OCI-LY1 (cell line): ENCODE results near the gene PHLPP1.

ENCODE experiments used
- H2AFZ ChIP-seq: fragments of 200-600 bp; sonication (generic), shearing (Covaris generic); 2 replicates; pipeline ENCODE4 v1.6.0; 2014; ENCODE audit warnings: antibody characterized with exemption, mild to moderate bottlenecking, low read length
- H3F3A ChIP-seq: fragments of 200-600 bp; sonication (generic), shearing (Covaris generic); 2 replicates; pipeline ENCODE4 v1.6.0; 2014; ENCODE audit warnings: mild to moderate bottlenecking, antibody characterized with exemption, low read length, moderate library complexity; ENCODE audit not compliant: insufficient read depth
- H3K27ac ChIP-seq: fragments of 200-600 bp; sonication (generic); 2 replicates; pipeline ENCODE4 v1.5.1; 2014; ENCODE audit warnings: low read length, mixed run types, mild to moderate bottlenecking, low read depth; ENCODE audit not compliant: poor library complexity, severe bottlenecking
- H3K27me3 ChIP-seq: fragments of 200-600 bp; sonication (generic); 2 replicates; pipeline ENCODE4 v1.6.0; 2014; ENCODE audit warnings: antibody characterized with exemption, mild to moderate bottlenecking, low read length, moderate library complexity; ENCODE audit not compliant: insufficient read depth
- H3K36me3 ChIP-seq: fragments of 200-600 bp; sonication (generic); 2 replicates; pipeline ENCODE4 v1.6.1; 2014; ENCODE audit warnings: mild to moderate bottlenecking, antibody characterized with exemption, low read length, moderate library complexity, mixed read lengths; ENCODE audit not compliant: insufficient read depth
- H3K4me1 ChIP-seq: fragments of 200-600 bp; sonication (generic); 2 replicates; pipeline ENCODE4 v1.5.1; 2014; ENCODE audit warnings: mild to moderate bottlenecking, low read length, moderate library complexity; ENCODE audit not compliant: insufficient read depth, severe bottlenecking
- H3K4me2 ChIP-seq: fragments of 200-600 bp; sonication (generic), shearing (Covaris generic); 2 replicates; pipeline ENCODE4 v1.6.1; 2014; ENCODE audit warnings: low read length
- H3K4me3 ChIP-seq: fragments of 200-600 bp; sonication (generic); 2 replicates; pipeline ENCODE4 v1.5.1; 2014; ENCODE audit warnings: low read length, low read depth, mild to moderate bottlenecking, mixed read lengths; ENCODE audit not compliant: poor library complexity, severe bottlenecking
- H3K79me2 ChIP-seq: fragments of 200-600 bp; shearing (Covaris generic); 2 replicates; pipeline ENCODE4 v1.6.1; 2016; ENCODE audit warnings: mixed run types, low read length, mixed read lengths; ENCODE audit not compliant: insufficient read depth
- H3K9ac ChIP-seq: fragments of 200-600 bp; sonication (generic), shearing (Covaris generic); 2 replicates; pipeline ENCODE4 v1.6.1; 2014; ENCODE audit warnings: mild to moderate bottlenecking, low read length, mixed read lengths
- H3K9me2 ChIP-seq: fragments of 200-600 bp; sonication (generic), shearing (Covaris generic); 2 replicates; pipeline ENCODE4 v1.6.1; 2014; ENCODE audit warnings: low read depth, mild to moderate bottlenecking, low read length, mixed read lengths
- H3K9me3 ChIP-seq: fragments of 200-600 bp; shearing (Covaris generic); 2 replicates; pipeline ENCODE4 v1.6.1; 2014; ENCODE audit warnings: low read length, mixed read lengths
- H4K20me1 ChIP-seq: fragments of 200-600 bp; sonication (generic), shearing (Covaris generic); 2 replicates; pipeline ENCODE4 v1.6.0; 2016; ENCODE audit warnings: mild to moderate bottlenecking, low read length; ENCODE audit not compliant: insufficient read depth
- EZH2 ChIP-seq: fragments of 200-600 bp; sonication (generic), shearing (Covaris generic); IDR thresholded peaks from 2 replicates; pipeline ENCODE4 v1.8.0; 2017; ENCODE audit warnings: borderline replicate concordance, mixed run types, mild to moderate bottlenecking, antibody characterized with exemption, low read length, moderate library complexity, mixed read lengths
- TF ChIP-seq, protein P1 (sequence below): fragments of 200-600 bp; sonication (generic), shearing (Covaris generic); IDR thresholded peaks from 2 replicates; pipeline ENCODE4 v1.5.1; 2017; ENCODE audit warnings: mild to moderate bottlenecking, antibody characterized with exemption, low read length, moderate library complexity, mixed read lengths

Gene PHLPP1

DNA sequence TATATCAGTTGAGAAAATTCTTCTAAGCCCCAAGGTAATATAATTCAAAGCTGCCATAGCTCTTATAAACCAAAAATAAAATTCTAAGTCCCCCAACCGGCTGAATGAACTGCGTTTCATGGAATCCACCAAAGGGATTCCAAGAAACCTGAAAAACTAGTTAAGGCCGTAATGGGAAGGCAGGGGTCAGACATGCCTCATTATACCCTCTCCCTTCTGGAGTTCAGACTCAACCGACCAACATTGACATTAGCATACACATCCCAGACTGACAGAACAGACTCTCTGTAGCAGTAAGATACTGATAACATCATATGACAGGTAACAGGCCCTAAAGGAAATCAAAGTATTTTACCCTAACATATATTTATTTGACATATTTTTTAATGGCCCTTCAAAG is 31.4 kb upstream of the PHLPP1 start:
- no peaks in the 10 kb centered on the region for H4K20me1 ChIP-seq
- TF ChIP-seq, protein P1, sequence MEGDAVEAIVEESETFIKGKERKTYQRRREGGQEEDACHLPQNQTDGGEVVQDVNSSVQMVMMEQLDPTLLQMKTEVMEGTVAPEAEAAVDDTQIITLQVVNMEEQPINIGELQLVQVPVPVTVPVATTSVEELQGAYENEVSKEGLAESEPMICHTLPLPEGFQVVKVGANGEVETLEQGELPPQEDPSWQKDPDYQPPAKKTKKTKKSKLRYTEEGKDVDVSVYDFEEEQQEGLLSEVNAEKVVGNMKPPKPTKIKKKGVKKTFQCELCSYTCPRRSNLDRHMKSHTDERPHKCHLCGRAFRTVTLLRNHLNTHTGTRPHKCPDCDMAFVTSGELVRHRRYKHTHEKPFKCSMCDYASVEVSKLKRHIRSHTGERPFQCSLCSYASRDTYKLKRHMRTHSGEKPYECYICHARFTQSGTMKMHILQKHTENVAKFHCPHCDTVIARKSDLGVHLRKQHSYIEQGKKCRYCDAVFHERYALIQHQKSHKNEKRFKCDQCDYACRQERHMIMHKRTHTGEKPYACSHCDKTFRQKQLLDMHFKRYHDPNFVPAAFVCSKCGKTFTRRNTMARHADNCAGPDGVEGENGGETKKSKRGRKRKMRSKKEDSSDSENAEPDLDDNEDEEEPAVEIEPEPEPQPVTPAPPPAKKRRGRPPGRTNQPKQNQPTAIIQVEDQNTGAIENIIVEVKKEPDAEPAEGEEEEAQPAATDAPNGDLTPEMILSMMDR = no peak
- no peak for TF ChIP-seq EZH2
- no peak overlapping the region for H3K9ac ChIP-seq
- no peaks in the 10 kb centered on the region for H3K27me3 ChIP-seq
- no peak overlapping the region for H3K4me2 ChIP-seq
- no peaks in the 10 kb centered on the region for H3K9me2 ChIP-seq
- no peak overlapping the region for H2AFZ ChIP-seq
- no peaks in the 10 kb centered on the region for H3K4me1 ChIP-seq
- no peaks in the 10 kb centered on the region for H3K36me3 ChIP-seq
- no peaks in the 10 kb centered on the region for H3K79me2 ChIP-seq
- peaks cover 12% of the 10 kb centered on the region for H3K9me3 ChIP-seq
- no peak overlapping the region for H3K4me3 ChIP-seq
- no peak overlapping the region for H3K27ac ChIP-seq
- H3F3A ChIP-seq = no peaks in the 10 kb centered on the region

GRCh38 chr18:62688743-62689317 is 26.5 kb upstream of the PHLPP1 start:
- H3K27ac ChIP-seq = no peak overlapping the region
- H4K20me1 ChIP-seq = no peaks in the 10 kb centered on the region
- H3K4me1 ChIP-seq = no peaks in the 10 kb centered on the region
- no peaks in the 10 kb centered on the region for H3K9me2 ChIP-seq
- TF ChIP-seq EZH2 = no peak
- TF ChIP-seq, protein P1 = no peak
- no peak overlapping the region for H3K4me3 ChIP-seq
- H3K27me3 ChIP-seq = no peaks in the 10 kb centered on the region
- H3K9ac ChIP-seq = no peak overlapping the region
- no peaks in the 10 kb centered on the region for H3F3A ChIP-seq
- H3K9me3 ChIP-seq = peaks cover 31% of the 10 kb centered on the region
- H2AFZ ChIP-seq = no peak overlapping the region
- no peaks in the 10 kb centered on the region for H3K36me3 ChIP-seq
- no peak overlapping the region for H3K4me2 ChIP-seq
- no peaks in the 10 kb centered on the region for H3K79me2 ChIP-seq

GRCh38 chr18:62690236-62690815 is 25.0 kb upstream of the PHLPP1 start:
- Histone ChIP-seq H4K20me1 (no peaks in the 10 kb centered on the region), H3K27ac (no peak overlapping the region), H3K4me3 (no peak overlapping the region), H3K9me3 (peaks cover 31% of the 10 kb centered on the region), H3K4me2 (no peak overlapping the region), H3K27me3 (no peaks in the 10 kb centered on the region), H3K36me3 (no peaks in the 10 kb centered on the region), H3K9me2 (no peaks in the 10 kb centered on the region), H3F3A (no peaks in the 10 kb centered on the region), H3K79me2 (no peaks in the 10 kb centered on the region), H3K9ac (no peak overlapping the region), H3K4me1 (no peaks in the 10 kb centered on the region), H2AFZ (no peak overlapping the region)
- TF ChIP-seq, protein P1 = no peak
- no peak for TF ChIP-seq EZH2
